OCI-LY7 (cell line): ENCODE measurements around the gene C21orf91. TPM values are rescaled to one million over a fixed set of nuclear protein-coding genes. Genes with fewer than 3 reads are reported as not detected.

ENCODE experiments used
- BruUV-seq: library from RNA; stranded (reverse); fragments of 400-500 nt; replicated peaks from 2 replicates; lab custom pipeline; 2021; lab: Mats Ljungman, UMichigan
- CTCF ChIA-PET: fragments of 300-600 bp; sonication (Branson Sonifier 250); formaldehyde crosslinking; loops from one replicate; lab custom pipeline; 2022; ENCODE audit warnings: antibody characterized with exemption; ENCODE audit not compliant: unreplicated experiment; lab: Charles Lee
- POLR2A ChIA-PET: fragments of 300-600 bp; sonication (Branson Sonifier 250); formaldehyde crosslinking; loops from one replicate; lab custom pipeline; 2022; ENCODE audit warnings: antibody characterized with exemption; lab: Charles Lee
- DNase-seq: peaks from one replicate; pipeline ENCODE4 v3.0.0-alpha.2; 2015; ENCODE audit warnings: low spot score
- H2AFZ ChIP-seq: fragments of 200-600 bp; sonication (generic), shearing (Covaris generic); 2 replicates; pipeline ENCODE4 v1.6.1; 2014; ENCODE audit warnings: mild to moderate bottlenecking, antibody characterized with exemption, low read length, moderate library complexity
- H3K27ac ChIP-seq: fragments of 200-600 bp; sonication (generic); 2 replicates; pipeline ENCODE4 v1.5.1; 2014; ENCODE audit warnings: mixed run types, low read depth, mild to moderate bottlenecking, moderate library complexity, low read length, inconsistent platforms; ENCODE audit not compliant: poor library complexity, severe bottlenecking
- H3K36me3 ChIP-seq: fragments of 200-600 bp; sonication (generic); 2 replicates; pipeline ENCODE4 v1.6.1; 2014; ENCODE audit warnings: mild to moderate bottlenecking, antibody characterized with exemption, low read length, moderate library complexity, mixed read lengths; ENCODE audit not compliant: insufficient read depth
- H3K4me1 ChIP-seq: fragments of 200-600 bp; sonication (generic); 2 replicates; pipeline ENCODE4 v1.5.1; 2014; ENCODE audit warnings: mild to moderate bottlenecking, low read length; ENCODE audit not compliant: insufficient read depth, poor library complexity, severe bottlenecking
- H3K4me2 ChIP-seq: fragments of 200-600 bp; sonication (generic); 2 replicates; pipeline ENCODE4 v1.6.1; 2014; ENCODE audit warnings: mild to moderate bottlenecking, low read length
- H3K4me3 ChIP-seq: fragments of 200-600 bp; sonication (generic); 2 replicates; pipeline ENCODE4 v1.5.1; 2014; ENCODE audit warnings: mild to moderate bottlenecking, low read depth, low read length; ENCODE audit not compliant: poor library complexity, severe bottlenecking
- H3K79me2 ChIP-seq: fragments of 200-600 bp; sonication (generic); 2 replicates; pipeline ENCODE4 v1.6.1; 2016; ENCODE audit warnings: low read depth, mild to moderate bottlenecking, low read length, moderate library complexity, mixed read lengths; ENCODE audit not compliant: insufficient read depth
- H3K9me2 ChIP-seq: fragments of 200-600 bp; sonication (generic); 2 replicates; pipeline ENCODE4 v1.6.1; 2016; ENCODE audit warnings: mild to moderate bottlenecking, low read length, mixed read lengths; ENCODE audit not compliant: insufficient read depth
- H3K9me3 ChIP-seq: fragments of 200-600 bp; sonication (generic); 2 replicates; pipeline ENCODE4 v1.6.1; 2014; ENCODE audit warnings: mild to moderate bottlenecking, mixed run types, low read length, mixed read lengths
- H4K20me1 ChIP-seq: fragments of 200-600 bp; sonication (generic); 2 replicates; pipeline ENCODE4 v1.6.1; 2014; ENCODE audit warnings: mild to moderate bottlenecking, antibody characterized with exemption, low read length, moderate library complexity, mixed read lengths; ENCODE audit not compliant: insufficient read depth
- CTCF ChIP-seq: fragments of 200-600 bp; sonication (generic); conservative IDR thresholded peaks from 2 replicates; pipeline ENCODE4 v1.5.1; 2014; ENCODE audit warnings: mild to moderate bottlenecking, antibody characterized with exemption, low read length, moderate library complexity, mixed read lengths
- EZH2phosphoT487 ChIP-seq: fragments of 200-600 bp; sonication (generic); IDR thresholded peaks from 2 replicates; pipeline ENCODE4 v1.6.1; 2018; ENCODE audit warnings: low read depth, borderline replicate concordance, mild to moderate bottlenecking, mixed run types, antibody characterized with exemption, low read length, moderate library complexity, mixed read lengths
- intact Hi-C: fragments of 100-400 bp; cut with micrococcal nuclease; formaldehyde crosslinking; loops from one replicate; pipeline ENCODE4 v1.10.0; 2022; ENCODE audit not compliant: unreplicated experiment
- total RNA-seq, 2 experiments: library from RNA; depleted of rRNA in 1 of 2; stranded (reverse); fragments of >200 nt in 1 of 2; shearing (Covaris generic) in 1 of 2; gene quantifications; 2 replicates each; pipeline ENCODE4 v1.2.3, GENCODE V29; 2014 to 2022

C21orf91 gene
- total RNA-seq, 2 experiments from 2014 or later: 15.8 to 32.8 TPM

GRCh38 chr21:17765207-17765606, 53.9 kb downstream of the C21orf91 start:
- H4K20me1 ChIP-seq: no peaks in the 10 kb centered on the region
- no TSS peak for BruUV-seq
- H3K4me3 ChIP-seq: no peak overlapping the region
- H3K4me1 ChIP-seq: no peaks in the 10 kb centered on the region
- H3K79me2 ChIP-seq: no peaks in the 10 kb centered on the region
- no peaks in the 10 kb centered on the region for H3K9me2 ChIP-seq
- no peaks in the 10 kb centered on the region for H3K36me3 ChIP-seq
- POLR2A ChIA-PET: interaction anchor here (0.5 to 0.6 kb wide), 2 partner anchors 98 to 1926 kb away, joined by 3 read pairs; no protein-coding TSS in a partner anchor
- H3K9me3 ChIP-seq: no peaks in the 10 kb centered on the region
- no peak for DNase-seq
- H3K27ac ChIP-seq: no peak overlapping the region
- intact Hi-C loops: no loop called here
- H2AFZ ChIP-seq: no peak overlapping the region
- H3K4me2 ChIP-seq: no peak overlapping the region
- TF ChIP-seq CTCF (no peak), EZH2phosphoT487 (no peak)
- CTCF ChIA-PET: no interaction called here

GRCh38 chr21:17763288-17764037, 55.7 kb downstream of the C21orf91 start:
- Histone ChIP-seq H3K27ac (no peak overlapping the region), H3K36me3 (no peaks in the 10 kb centered on the region), H4K20me1 (no peaks in the 10 kb centered on the region), H3K4me1 (no peaks in the 10 kb centered on the region), H3K4me3 (no peak overlapping the region), H3K9me2 (no peaks in the 10 kb centered on the region), H3K79me2 (no peaks in the 10 kb centered on the region), H2AFZ (no peak overlapping the region), H3K9me3 (no peaks in the 10 kb centered on the region), H3K4me2 (no peak overlapping the region)
- ChIA-PET CTCF (no interaction called here), POLR2A (interaction anchor here (1.0 kb wide), 1 partner anchor 72 kb away, joined by 3 read pairs; no protein-coding TSS in a partner anchor)
- no TSS peak for BruUV-seq
- TF ChIP-seq EZH2phosphoT487: no peak
- TF ChIP-seq CTCF: no peak
- DNase-seq: no peak
- intact Hi-C loops: no loop called here
